Measurements from ENCODE around the gene MAPK10. TPM values are rescaled to one million over a fixed set of nuclear protein-coding genes. Genes with fewer than 3 reads are reported as not detected.

The MAPK10 gene
- total RNA-seq, 1 experiment from 2014 or later: 5.2 TPM

GRCh38 chr4:85979276-85979675 lies 380.6 kb downstream of the MAPK10 start:
- peaks cover 5% of the 10 kb centered on the region; the same call in 1 of the 2 replicates for H3K9me3 Mint-ChIP-seq
- TF ChIP-seq ZNF423 (CRISPR knock-in tag; IDR thresholded peaks at IDR 0.05): no peak
- TF ChIP-seq ELF4 (CRISPR knock-in tag; IDR thresholded peaks at IDR 0.05; ENCODE audit: low read depth): no peak
- TF ChIP-seq PRDM15 (CRISPR knock-in tag; IDR thresholded peaks at IDR 0.05): no peak
- no peak for TF ChIP-seq SP1 (CRISPR knock-in tag; conservative IDR thresholded peaks at IDR 0.05)
- no peak for TF ChIP-seq MYBL2 (CRISPR knock-in tag; IDR thresholded peaks at IDR 0.05)
- TF ChIP-seq ZNF263 (CRISPR knock-in tag; IDR thresholded peaks at IDR 0.05; ENCODE audit: low read depth): no peak
- no peak for TF ChIP-seq FOXP4 (CRISPR knock-in tag; IDR thresholded peaks at IDR 0.05)
- TF ChIP-seq CBFB (CRISPR knock-in tag; IDR thresholded peaks at IDR 0.05; ENCODE audit: low read depth): no peak
- TF ChIP-seq AR (CRISPR knock-in tag; IDR thresholded peaks at IDR 0.05): no peak
- TF ChIP-seq ZNF138 (CRISPR knock-in tag; conservative IDR thresholded peaks at IDR 0.05): no peak
- no peak for TF ChIP-seq AFF4 (CRISPR knock-in tag; IDR thresholded peaks at IDR 0.05; ENCODE audit: borderline replicate concordance)
- no peak for TF ChIP-seq ZMAT4 (CRISPR knock-in tag; IDR thresholded peaks at IDR 0.05)
- TF ChIP-seq RELA (CRISPR knock-in tag; IDR thresholded peaks at IDR 0.05; ENCODE audit: borderline replicate concordance): no peak
- no peak for TF ChIP-seq E2F1 (CRISPR knock-in tag; IDR thresholded peaks at IDR 0.05)
- TF ChIP-seq CTCF (IDR thresholded peaks at IDR 0.05): no peak
- no peak for TF ChIP-seq SOX15 (CRISPR knock-in tag; IDR thresholded peaks at IDR 0.05)
- H3K4me3 Mint-ChIP-seq: no peak overlapping the region
- ChIA-PET CTCF (interaction anchor here (1.8 kb wide), 1 partner anchor 182 kb away, joined by 7 read pairs; no protein-coding TSS in a partner anchor), POLR2A (no interaction called here)
- no peaks in the 10 kb centered on the region for H3K36me3 Mint-ChIP-seq
- no peak overlapping the region for H3K27ac Mint-ChIP-seq
- H3K27me3 Mint-ChIP-seq (ENCODE audit: low read depth): no peaks in the 10 kb centered on the region
- peaks cover 5% of the 10 kb centered on the region for H3K4me1 Mint-ChIP-seq
- DNase-seq (ENCODE audit: low spot score) (no peak), ATAC-seq (no peak)

Measured in WTC11 (cell line).